Vagina (tissue), 2 donors: ENCODE data around the gene KIAA0825. TPM values are rescaled to one million over a fixed set of nuclear protein-coding genes. Genes with fewer than 3 reads are reported as not detected.

Source experiments
- DNase-seq, 2 donors: peaks; one replicate each; pipeline ENCODE4 v3.0.0-alpha.2; 2017; ENCODE audit errors: extremely low spot score in 2 of 2
- H3K27ac ChIP-seq: fragments of 200-600 bp; sonication (generic); one replicate; pipeline ENCODE4 v1.5.1; 2019
- H3K27me3 ChIP-seq: fragments of 200-600 bp; sonication (generic); one replicate; pipeline ENCODE4 v1.5.1; 2019
- H3K36me3 ChIP-seq, 2 donors: fragments of 200-600 bp; sonication (generic); one replicate each; pipeline ENCODE4 v1.5.1; 2017 to 2019
- H3K4me1 ChIP-seq: fragments of 200-600 bp; sonication (generic); one replicate; pipeline ENCODE4 v1.5.1; 2019
- H3K4me3 ChIP-seq, 2 donors: fragments of 200-600 bp; sonication (generic); 1 replicate in 1 of 2; 2 replicates in 1 of 2; pipeline ENCODE4 v1.5.1; 2016 to 2019
- H3K9me3 ChIP-seq: fragments of 200-600 bp; sonication (generic); one replicate; pipeline ENCODE4 v1.5.1; 2019
- CTCF ChIP-seq, 3 experiments: fragments of 450-650 bp in 2 of 3; fragments of 200-600 bp in 1 of 3; sonication (generic) in 1 of 3; IDR thresholded peaks; one replicate each; pipeline ENCODE4 v1.5.1; 2017 to 2019; ENCODE audit warnings: antibody characterized with exemption in 3 of 3, mild to moderate bottlenecking in 2 of 3, moderate library complexity in 2 of 3
- POLR2A ChIP-seq, 2 donors: fragments of 450-650 bp; IDR thresholded peaks; one replicate each; pipeline ENCODE4 v1.6.1; 2017; ENCODE audit warnings: antibody characterized with exemption in 2 of 2, mild to moderate bottlenecking in 2 of 2, moderate library complexity in 2 of 2
- POLR2AphosphoS5 ChIP-seq, 2 donors: sonication (generic); formaldehyde crosslinking; IDR thresholded peaks; one replicate each; pipeline ENCODE4 v1.9.0; 2017; ENCODE audit warnings: antibody characterized with exemption in 2 of 2, mild to moderate bottlenecking in 2 of 2, low read depth in 1 of 2; ENCODE audit not compliant: insufficient read depth in 1 of 2
- intact Hi-C: fragments of 100-400 bp; cut with DNase I; formaldehyde crosslinking; loops from one replicate; pipeline ENCODE4 v1.15.1; 2023
- total RNA-seq: library from RNA; depleted of rRNA; stranded (reverse); fragments of >200 nt; gene quantifications from one replicate; pipeline ENCODE4 v1.2.3, GENCODE V29; 2016

Gene KIAA0825
- total RNA-seq, 1 donor from 2014 or later = 2.5 TPM

- no peaks in the 10 kb centered on the region for H3K36me3 ChIP-seq
- H3K4me3 ChIP-seq = no peak overlapping the region
- H3K27ac ChIP-seq = no peak overlapping the region
- TF ChIP-seq POLR2AphosphoS5 (IDR thresholded peaks at IDR 0.05; ENCODE audit: insufficient read depth in 1 of 2, low read depth in 1 of 2) = no peak
- TF ChIP-seq CTCF (IDR thresholded peaks at IDR 0.05) = no peak
- TF ChIP-seq POLR2A (IDR thresholded peaks at IDR 0.05) = no peak
- H3K27me3 ChIP-seq = no peaks in the 10 kb centered on the region
- no peak for DNase-seq
- H3K9me3 ChIP-seq = no peaks in the 10 kb centered on the region
- intact Hi-C loops = no loop called here
- peaks cover 6% of the 10 kb centered on the region for H3K4me1 ChIP-seq
Measured at GRCh38 chr5:94432499-94432898, 185.9 kb downstream of the KIAA0825 start.

- peaks cover 6% of the 10 kb centered on the region for H3K4me1 ChIP-seq
- no peak for TF ChIP-seq POLR2A (IDR thresholded peaks at IDR 0.05)
- no peak for TF ChIP-seq CTCF (IDR thresholded peaks at IDR 0.05)
- TF ChIP-seq POLR2AphosphoS5 (IDR thresholded peaks at IDR 0.05; ENCODE audit: insufficient read depth in 1 of 2, low read depth in 1 of 2) = no peak
- no peak overlapping the region for H3K27ac ChIP-seq
- intact Hi-C loops = no loop called here
- no peak overlapping the region for H3K4me3 ChIP-seq
- H3K36me3 ChIP-seq = no peaks in the 10 kb centered on the region
- H3K27me3 ChIP-seq = no peaks in the 10 kb centered on the region
- no peak for DNase-seq
- no peaks in the 10 kb centered on the region for H3K9me3 ChIP-seq
Measured at GRCh38 chr5:94431696-94432095, 186.7 kb downstream of the KIAA0825 start.

- Histone ChIP-seq H3K27ac (no peak overlapping the region), H3K27me3 (no peaks in the 10 kb centered on the region), H3K36me3 (no peaks in the 10 kb centered on the region), H3K4me1 (peaks cover 6% of the 10 kb centered on the region), H3K9me3 (no peaks in the 10 kb centered on the region), H3K4me3 (no peak overlapping the region)
- TF ChIP-seq POLR2A (IDR thresholded peaks at IDR 0.05) = no peak
- no peak for TF ChIP-seq CTCF (IDR thresholded peaks at IDR 0.05)
- no peak for TF ChIP-seq POLR2AphosphoS5 (IDR thresholded peaks at IDR 0.05; ENCODE audit: insufficient read depth in 1 of 2, low read depth in 1 of 2)
- DNase-seq = no peak
- intact Hi-C loops = no loop called here
Measured at GRCh38 chr5:94429566-94429965, 188.8 kb downstream of the KIAA0825 start.

- no peak overlapping the region for H3K27ac ChIP-seq
- no peak overlapping the region for H3K4me3 ChIP-seq
- TF ChIP-seq POLR2AphosphoS5 (IDR thresholded peaks at IDR 0.05; ENCODE audit: insufficient read depth in 1 of 2, low read depth in 1 of 2) (no peak), CTCF (IDR thresholded peaks at IDR 0.05) (no peak), POLR2A (IDR thresholded peaks at IDR 0.05) (no peak)
- no peak for DNase-seq
- no peaks in the 10 kb centered on the region for H3K36me3 ChIP-seq
- H3K4me1 ChIP-seq = no peaks in the 10 kb centered on the region
- H3K9me3 ChIP-seq = no peaks in the 10 kb centered on the region
- intact Hi-C loops = no loop called here
- no peaks in the 10 kb centered on the region for H3K27me3 ChIP-seq
Measured at GRCh38 chr5:94425396-94425795, 193.0 kb downstream of the KIAA0825 start.

- no peaks in the 10 kb centered on the region for H3K9me3 ChIP-seq
- no peaks in the 10 kb centered on the region for H3K4me1 ChIP-seq
- no peak for TF ChIP-seq CTCF (IDR thresholded peaks at IDR 0.05)
- TF ChIP-seq POLR2A (IDR thresholded peaks at IDR 0.05) = no peak
- TF ChIP-seq POLR2AphosphoS5 (IDR thresholded peaks at IDR 0.05; ENCODE audit: insufficient read depth in 1 of 2, low read depth in 1 of 2) = no peak
- H3K4me3 ChIP-seq = no peak overlapping the region
- H3K36me3 ChIP-seq = no peaks in the 10 kb centered on the region
- no peak overlapping the region for H3K27ac ChIP-seq
- intact Hi-C loops = no loop called here
- no peak for DNase-seq
- no peaks in the 10 kb centered on the region for H3K27me3 ChIP-seq
Measured at GRCh38 chr5:94423411-94423810, 195.0 kb downstream of the KIAA0825 start.
